Neutrophil (primary cell): ENCODE data around the gene PSEN1.

ENCODE experiments used
- H3K27ac ChIP-seq: fragments of 200-600 bp; sonication (generic); 2 replicates; pipeline ENCODE4 v1.5.1; 2016; ENCODE audit warnings: mild to moderate bottlenecking, moderate library complexity
- H3K27me3 ChIP-seq: fragments of 200-600 bp; sonication (generic); 2 replicates; pipeline ENCODE4 v1.6.0; 2016; ENCODE audit warnings: mild to moderate bottlenecking
- H3K36me3 ChIP-seq: fragments of 200-600 bp; sonication (generic); 2 replicates; pipeline ENCODE4 v1.5.1; 2017
- H3K4me1 ChIP-seq, 2 experiments: fragments of 200-600 bp in 1 of 2; sonication (generic) in 1 of 2; 1 replicate in 1 of 2; 2 replicates in 1 of 2; pipeline versions ENCODE4 v1.5.1 to v1.6.1; 2013 to 2016; ENCODE audit warnings: low read depth in 1 of 2, low read length in 1 of 2, mild to moderate bottlenecking in 1 of 2, moderate library complexity in 1 of 2; ENCODE audit not compliant: control insufficient read depth in 1 of 2, insufficient read depth in 1 of 2
- H3K4me3 ChIP-seq, 2 experiments: fragments of 200-600 bp in 1 of 2; sonication (generic) in 1 of 2; 1 replicate in 1 of 2; 2 replicates in 1 of 2; pipeline ENCODE4 v1.5.1; 2013 to 2016; ENCODE audit warnings: low read depth in 1 of 2, low read length in 1 of 2, mild to moderate bottlenecking in 1 of 2, moderate library complexity in 1 of 2
- H3K9me3 ChIP-seq: fragments of 200-600 bp; sonication (generic); 2 replicates; pipeline ENCODE4 v1.5.1; 2016
- TF ChIP-seq, protein P1 (sequence below): fragments of 200-600 bp; sonication (generic); IDR thresholded peaks from 2 replicates; pipeline ENCODE4 v1.5.1; 2016; ENCODE audit warnings: antibody characterized with exemption

The PSEN1 gene

GRCh38 chr14:73255693-73256225, 119.5 kb downstream of the PSEN1 start:
- H3K9me3 ChIP-seq = no peaks in the 10 kb centered on the region
- no peak overlapping the region for H3K27ac ChIP-seq
- H3K27me3 ChIP-seq = no peaks in the 10 kb centered on the region
- no peaks in the 10 kb centered on the region for H3K4me1 ChIP-seq
- TF ChIP-seq, protein P1, sequence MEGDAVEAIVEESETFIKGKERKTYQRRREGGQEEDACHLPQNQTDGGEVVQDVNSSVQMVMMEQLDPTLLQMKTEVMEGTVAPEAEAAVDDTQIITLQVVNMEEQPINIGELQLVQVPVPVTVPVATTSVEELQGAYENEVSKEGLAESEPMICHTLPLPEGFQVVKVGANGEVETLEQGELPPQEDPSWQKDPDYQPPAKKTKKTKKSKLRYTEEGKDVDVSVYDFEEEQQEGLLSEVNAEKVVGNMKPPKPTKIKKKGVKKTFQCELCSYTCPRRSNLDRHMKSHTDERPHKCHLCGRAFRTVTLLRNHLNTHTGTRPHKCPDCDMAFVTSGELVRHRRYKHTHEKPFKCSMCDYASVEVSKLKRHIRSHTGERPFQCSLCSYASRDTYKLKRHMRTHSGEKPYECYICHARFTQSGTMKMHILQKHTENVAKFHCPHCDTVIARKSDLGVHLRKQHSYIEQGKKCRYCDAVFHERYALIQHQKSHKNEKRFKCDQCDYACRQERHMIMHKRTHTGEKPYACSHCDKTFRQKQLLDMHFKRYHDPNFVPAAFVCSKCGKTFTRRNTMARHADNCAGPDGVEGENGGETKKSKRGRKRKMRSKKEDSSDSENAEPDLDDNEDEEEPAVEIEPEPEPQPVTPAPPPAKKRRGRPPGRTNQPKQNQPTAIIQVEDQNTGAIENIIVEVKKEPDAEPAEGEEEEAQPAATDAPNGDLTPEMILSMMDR = no peak
- no peak overlapping the region for H3K4me3 ChIP-seq
- no peaks in the 10 kb centered on the region for H3K36me3 ChIP-seq

DNA sequence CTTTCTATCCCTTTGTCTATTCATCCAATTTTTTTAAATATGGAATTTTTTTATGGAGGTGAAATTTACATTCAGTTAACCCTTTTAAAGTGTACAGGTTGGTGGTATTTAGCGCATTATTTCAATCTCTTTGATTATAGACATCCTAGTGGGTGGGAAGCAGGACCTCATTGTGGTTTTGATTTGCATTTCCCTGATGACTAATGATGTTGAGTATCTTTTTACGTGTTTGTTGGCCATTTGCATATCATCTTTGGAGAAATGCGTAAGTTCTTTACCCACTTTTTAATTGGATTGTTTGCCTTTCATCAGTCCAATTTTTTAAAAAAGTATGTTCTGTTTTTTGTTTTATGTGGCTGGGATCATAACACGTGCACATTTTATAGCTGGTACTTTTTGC, 121.8 kb downstream of the PSEN1 start:
- Histone ChIP-seq H3K36me3 (no peaks in the 10 kb centered on the region), H3K4me3 (no peak overlapping the region), H3K9me3 (no peaks in the 10 kb centered on the region), H3K4me1 (no peaks in the 10 kb centered on the region), H3K27ac (no peak overlapping the region), H3K27me3 (no peaks in the 10 kb centered on the region)
- TF ChIP-seq, protein P1 = no peak

DNA sequence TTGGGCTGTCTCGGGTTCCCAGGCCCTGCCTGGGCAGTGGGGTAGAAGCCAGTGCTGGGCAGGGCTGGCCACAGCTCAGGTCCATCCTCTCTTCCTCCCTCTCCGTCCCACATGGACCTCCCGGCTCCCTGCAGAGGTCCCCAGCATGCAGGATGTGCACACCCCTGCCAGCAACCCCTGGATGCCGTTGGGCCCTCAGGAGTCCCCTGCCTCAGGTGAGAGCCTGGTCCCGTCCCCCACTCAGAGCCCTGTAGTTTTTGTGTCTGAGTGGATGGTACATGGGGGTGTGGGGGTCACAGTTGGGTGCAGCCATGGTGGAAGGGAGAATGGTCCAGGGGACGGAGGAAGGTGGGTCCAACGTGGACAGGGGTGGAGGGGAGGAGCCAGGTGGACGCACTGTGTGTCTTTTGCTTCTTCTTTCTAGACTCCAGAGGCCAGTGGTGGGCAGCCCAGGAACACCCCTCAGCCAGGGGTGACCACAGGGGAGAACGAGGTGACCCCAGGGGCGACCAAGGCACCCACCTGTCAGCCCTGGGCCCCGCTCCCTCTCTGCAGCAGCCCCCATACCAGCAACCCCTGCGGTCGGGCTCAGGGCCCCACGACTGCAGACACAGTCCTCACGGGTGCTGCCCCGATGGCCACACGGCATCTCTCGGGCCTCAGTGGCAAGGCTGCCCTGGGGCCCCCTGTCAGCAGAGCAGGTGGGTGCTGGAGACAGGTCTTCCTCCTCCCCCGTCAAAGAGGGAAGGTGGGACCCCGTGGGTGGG, 122.7 kb downstream of the PSEN1 start:
- Histone ChIP-seq H3K4me1 (no peaks in the 10 kb centered on the region), H3K27ac (no peak overlapping the region), H3K4me3 (no peak overlapping the region), H3K9me3 (no peaks in the 10 kb centered on the region), H3K36me3 (no peaks in the 10 kb centered on the region), H3K27me3 (no peaks in the 10 kb centered on the region)
- TF ChIP-seq, protein P1 = no peak

GRCh38 chr14:73259837-73260236, 123.5 kb downstream of the PSEN1 start:
- no peaks in the 10 kb centered on the region for H3K36me3 ChIP-seq
- TF ChIP-seq, protein P1 = no peak
- no peak overlapping the region for H3K4me3 ChIP-seq
- H3K27ac ChIP-seq = no peak overlapping the region
- H3K27me3 ChIP-seq = no peaks in the 10 kb centered on the region
- no peaks in the 10 kb centered on the region for H3K9me3 ChIP-seq
- H3K4me1 ChIP-seq = no peaks in the 10 kb centered on the region

DNA sequence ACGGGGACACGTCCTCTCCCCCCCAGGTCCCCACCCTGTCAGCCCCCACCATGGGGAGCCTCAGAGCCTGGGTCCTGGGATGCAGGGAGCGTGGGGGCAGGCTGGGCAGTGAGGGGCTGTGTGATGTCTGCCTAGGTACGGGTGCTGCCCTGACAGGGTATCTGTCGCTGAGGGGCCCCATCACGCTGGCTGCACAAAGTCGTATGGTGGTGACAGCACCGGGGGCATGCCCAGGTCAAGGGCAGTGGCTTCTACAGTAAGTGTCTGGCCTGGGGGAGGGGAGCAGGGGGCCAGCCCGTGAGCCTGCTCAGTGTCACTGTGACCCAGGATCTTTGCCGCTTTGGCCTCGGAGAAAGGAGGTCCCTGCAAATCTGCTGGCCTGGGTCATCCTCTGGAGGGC, 124.3 kb downstream of the PSEN1 start:
- Histone ChIP-seq H3K27ac (no peak overlapping the region), H3K4me3 (no peak overlapping the region), H3K27me3 (no peaks in the 10 kb centered on the region), H3K4me1 (no peaks in the 10 kb centered on the region), H3K36me3 (no peaks in the 10 kb centered on the region), H3K9me3 (no peaks in the 10 kb centered on the region)
- TF ChIP-seq, protein P1 = no peak
